H1 (cell line): ENCODE results near the gene URAD. TPM values are rescaled to one million over a fixed set of nuclear protein-coding genes. Genes with fewer than 3 reads are reported as not detected.

Experiments
- CTCF ChIA-PET: fragments of 300-600 bp; sonication (Branson Sonifier 250); formaldehyde crosslinking; loops from one replicate; lab custom pipeline; 2021; ENCODE audit not compliant: partially characterized antibody; lab: Charles Lee
- POLR2A ChIA-PET: fragments of 300-600 bp; sonication (Branson Sonifier 250); formaldehyde crosslinking; loops from one replicate; lab custom pipeline; 2021; ENCODE audit warnings: inconsistent platforms; ENCODE audit not compliant: partially characterized antibody; lab: Charles Lee
- DNase-seq, 2 experiments: peaks; one replicate each; pipeline versions ENCODE4 v3.0.0 to v3.0.0-alpha.2; 2010 to 2022; ENCODE audit warnings: low spot score in 2 of 2, low read depth in 1 of 2, mixed read lengths in 1 of 2
- FAIRE-seq: peaks from 2 replicates; lab custom pipeline; 2011; peaks lifted over from hg19 to GRCh38; lab: Jason Lieb, UNC
- H2AFZ ChIP-seq: 2 replicates; pipeline ENCODE4 v1.8.1; 2012; ENCODE audit warnings: low read length, inconsistent platforms
- H2AK5ac ChIP-seq: 2 replicates; pipeline ENCODE4 v1.6.1; 2013; ENCODE audit warnings: low read depth, low read length
- H2BK120ac ChIP-seq: replicated peaks from 2 replicates; pipeline ENCODE3; 2013; ENCODE audit warnings: low read depth, low read length, inconsistent platforms
- H2BK12ac ChIP-seq: 2 replicates; pipeline ENCODE4 v1.6.1; 2013; ENCODE audit warnings: low read depth, low read length
- H2BK15ac ChIP-seq: 2 replicates; pipeline ENCODE4 v1.6.1; 2013; ENCODE audit warnings: low read length
- H2BK20ac ChIP-seq: 2 replicates; pipeline ENCODE4 v1.6.1; 2013; ENCODE audit warnings: low read length
- H2BK5ac ChIP-seq: 2 replicates; pipeline ENCODE4 v1.6.1; 2013; ENCODE audit warnings: low read depth, low read length
- H3K14ac ChIP-seq: 2 replicates; pipeline ENCODE4 v1.6.1; 2013; ENCODE audit warnings: inconsistent platforms; ENCODE audit not compliant: insufficient read length
- H3K18ac ChIP-seq: 2 replicates; pipeline ENCODE4 v1.6.1; 2013; ENCODE audit warnings: low read length; ENCODE audit errors: extremely low read depth
- H3K23ac ChIP-seq: 2 replicates; pipeline ENCODE4 v1.6.1; 2013; ENCODE audit warnings: inconsistent platforms; ENCODE audit not compliant: insufficient read length
- H3K23me2 ChIP-seq: 2 replicates; pipeline ENCODE4 v1.6.1; 2013; ENCODE audit warnings: low read depth, low read length
- H3K27ac ChIP-seq: 2 replicates; pipeline ENCODE4 v1.6.1; 2011; ENCODE audit warnings: low read depth, low read length, inconsistent platforms
- H3K27me3 ChIP-seq, 4 experiments: replicated peaks in 1 of 4; 1 replicate in 1 of 4; 2 replicates in 3 of 4; pipeline versions ENCODE4 v1.6.1 to v1.8.1; 2011 to 2013; ENCODE audit warnings: low read length in 3 of 4, mild to moderate bottlenecking in 3 of 4, inconsistent platforms in 2 of 4, mixed read lengths in 2 of 4, moderate library complexity in 1 of 4; ENCODE audit not compliant: control insufficient read depth in 3 of 4, insufficient read depth in 3 of 4; ENCODE audit errors: extremely low read depth in 1 of 4
- H3K36me3 ChIP-seq, 4 experiments: 2 replicates each; pipeline versions ENCODE4 v1.6.1 to v1.8.1; 2011 to 2013; ENCODE audit warnings: mild to moderate bottlenecking in 4 of 4, low read length in 3 of 4, moderate library complexity in 2 of 4, control low read depth in 1 of 4, inconsistent platforms in 1 of 4; ENCODE audit not compliant: insufficient read depth in 4 of 4, control insufficient read depth in 2 of 4
- H3K4ac ChIP-seq: replicated peaks from 2 replicates; pipeline ENCODE3; 2013; ENCODE audit warnings: low read length, low read depth, mixed read lengths, inconsistent platforms; ENCODE audit not compliant: insufficient read length
- H3K4me1 ChIP-seq, 4 experiments: replicated peaks in 1 of 4; 1 replicate in 1 of 4; 2 replicates in 3 of 4; pipeline versions ENCODE4 v1.6.1 to v1.8.1; 2011 to 2013; ENCODE audit warnings: low read length in 3 of 4, inconsistent platforms in 2 of 4, mixed read lengths in 1 of 4; ENCODE audit not compliant: insufficient read depth in 4 of 4, control insufficient read depth in 3 of 4
- H3K4me2 ChIP-seq, 2 experiments: 2 replicates each; pipeline versions ENCODE4 v1.6.1 to v1.8.1; 2011 to 2013; ENCODE audit warnings: low read depth in 2 of 2, low read length in 2 of 2, control low read depth in 1 of 2, inconsistent platforms in 1 of 2, mild to moderate bottlenecking in 1 of 2; ENCODE audit not compliant: insufficient read depth in 1 of 2
- H3K4me3 ChIP-seq, 4 experiments: fragments of 200-600, 300-600 bp in 1 of 4; sonication (generic), shearing (Covaris generic), sonication (Bioruptor Twin) in 1 of 4; 2 replicates each; pipeline versions ENCODE4 v1.5.1 to v1.8.1; 2011 to 2016; ENCODE audit warnings: low read length in 4 of 4, low read depth in 3 of 4, control low read depth in 2 of 4, inconsistent platforms in 2 of 4, mild to moderate bottlenecking in 2 of 4, mixed read lengths in 1 of 4, moderate library complexity in 1 of 4; ENCODE audit not compliant: insufficient read depth in 2 of 4; ENCODE audit errors: extremely low read depth in 1 of 4
- H3K56ac ChIP-seq: replicated peaks from 2 replicates; pipeline ENCODE3; 2013; ENCODE audit warnings: low read depth, mild to moderate bottlenecking, mixed read lengths, low read length, inconsistent platforms; ENCODE audit not compliant: insufficient read length
- H3K79me1 ChIP-seq: 2 replicates; pipeline ENCODE4 v1.6.1; 2013; ENCODE audit warnings: low read depth, low read length, control low read depth
- H3K79me2 ChIP-seq, 2 experiments: 2 replicates each; pipeline versions ENCODE4 v1.6.1 to v1.8.1; 2012 to 2013; ENCODE audit warnings: low read length in 2 of 2, mild to moderate bottlenecking in 2 of 2, inconsistent platforms in 1 of 2; ENCODE audit not compliant: insufficient read depth in 2 of 2, control insufficient read depth in 1 of 2
- H3K9ac ChIP-seq, 4 experiments: replicated peaks in 1 of 4; 1 replicate in 1 of 4; 2 replicates in 3 of 4; pipeline versions ENCODE4 v1.6.1 to v1.8.1; 2011 to 2013; ENCODE audit warnings: low read depth in 3 of 4, low read length in 3 of 4, control low read depth in 2 of 4, mild to moderate bottlenecking in 2 of 4, moderate library complexity in 2 of 4, inconsistent platforms in 1 of 4; ENCODE audit errors: extremely low read depth in 1 of 4
- H3K9me3 ChIP-seq, 2 experiments: 2 replicates each; pipeline versions ENCODE4 v1.6.1 to v1.8.1; 2012 to 2013; ENCODE audit warnings: mild to moderate bottlenecking in 2 of 2, moderate library complexity in 2 of 2, control low read depth in 1 of 2, inconsistent platforms in 1 of 2, low read depth in 1 of 2, low read length in 1 of 2, mixed read lengths in 1 of 2; ENCODE audit not compliant: insufficient read depth in 2 of 2
- H4K20me1 ChIP-seq, 2 experiments: replicated peaks in 1 of 2; 2 replicates each; pipeline versions ENCODE3 to v1.8.1; 2011 to 2013; ENCODE audit warnings: inconsistent platforms in 2 of 2, low read length in 2 of 2, mild to moderate bottlenecking in 1 of 2; ENCODE audit not compliant: insufficient read depth in 2 of 2, control insufficient read depth in 1 of 2
- H4K5ac ChIP-seq: 2 replicates; pipeline ENCODE4 v1.6.1; 2013; ENCODE audit warnings: low read length, low read depth, mixed read lengths, inconsistent platforms; ENCODE audit not compliant: insufficient read length
- H4K8ac ChIP-seq: 2 replicates; pipeline ENCODE4 v1.8.0; 2013; ENCODE audit warnings: mild to moderate bottlenecking, moderate library complexity, low read length, inconsistent platforms; ENCODE audit not compliant: insufficient read depth; ENCODE audit errors: extremely low read depth
- H4K91ac ChIP-seq: replicated peaks from 2 replicates; pipeline ENCODE3; 2013; ENCODE audit warnings: low read length, mixed read lengths, inconsistent platforms; ENCODE audit not compliant: insufficient read length
- BACH1 ChIP-seq: IDR thresholded peaks from 2 replicates; pipeline ENCODE4 v1.6.1; 2012; ENCODE audit warnings: low read length, improper control_type of control experiment
- CHD1 ChIP-seq: IDR thresholded peaks from 2 replicates; pipeline ENCODE4 v1.6.1; 2012; ENCODE audit warnings: low read depth, low read length, improper control_type of control experiment
- CREB1 ChIP-seq: IDR thresholded peaks from 2 replicates; pipeline ENCODE4 v1.6.1; 2012; ENCODE audit warnings: inconsistent platforms
- CTBP2 ChIP-seq: IDR thresholded peaks from 2 replicates; pipeline ENCODE4 v1.7.0; 2011; ENCODE audit warnings: borderline replicate concordance, mild to moderate bottlenecking, moderate library complexity, mixed read lengths, low read length; ENCODE audit not compliant: insufficient read depth, insufficient read length
- NANOG ChIP-seq: IDR thresholded peaks from 2 replicates; pipeline ENCODE4 v1.6.1; 2011; ENCODE audit warnings: low read length, low read depth, mild to moderate bottlenecking, inconsistent platforms; ENCODE audit not compliant: insufficient read depth, poor library complexity, severe bottlenecking
- RBBP5 ChIP-seq: IDR thresholded peaks from 2 replicates; pipeline ENCODE4 v1.7.1; 2012; ENCODE audit warnings: low read depth, mild to moderate bottlenecking, inconsistent platforms, low read length, moderate library complexity, borderline replicate concordance
- RNF2 ChIP-seq: fragments of 200-900, 300-1000 bp; sonication (generic); IDR thresholded peaks from 2 replicates; pipeline ENCODE4 v1.7.1; 2016; ENCODE audit warnings: borderline replicate concordance, low read depth, mild to moderate bottlenecking, antibody characterized with exemption, low read length; ENCODE audit not compliant: poor library complexity, severe bottlenecking; ENCODE audit errors: missing control alignments
- TAF7 ChIP-seq: optimal IDR thresholded peaks from 2 replicates; pipeline ENCODE3; 2011; ENCODE audit warnings: low read depth, mild to moderate bottlenecking, inconsistent platforms, low read length, moderate library complexity, borderline replicate concordance
- TBP ChIP-seq: IDR thresholded peaks from 2 replicates; pipeline ENCODE4 v1.6.1; 2011; ENCODE audit warnings: low read depth, low read length, improper control_type of control experiment
- TEAD4 ChIP-seq: IDR thresholded peaks from 2 replicates; pipeline ENCODE4 v1.6.1; 2012; ENCODE audit warnings: low read depth, low read length, inconsistent platforms, mixed read lengths
- USF2 ChIP-seq: IDR thresholded peaks from 2 replicates; pipeline ENCODE4 v1.6.1; 2011; ENCODE audit warnings: low read length, improper control_type of control experiment
- WGBS, 2 experiments: shearing (Covaris generic) in 1 of 2; methylation state at CpG; one replicate each; pipeline versions ENCODE4 v1.1.6 to v1.1.7; 2013 to 2015; ENCODE audit warnings: low lambda C conversion rate in 2 of 2, mixed read lengths in 2 of 2, inconsistent platforms in 1 of 2, low coverage in 1 of 2, missing lambda C conversion rate in 1 of 2; ENCODE audit not compliant: insufficient replicate concordance in 2 of 2, insufficient coverage in 1 of 2, insufficient read length in 1 of 2; ENCODE audit errors: extremely low coverage in 1 of 2, missing lambda C conversion rate in 1 of 2; 5-methylcytosine and 5-hydroxymethylcytosine counted together
- polyA plus RNA-seq, 7 experiments: library from polyadenylated mRNA; depleted of rRNA in 3 of 7; stranded (reverse) in 5 of 7; unstranded in 2 of 7; fragments of >200 nt in 5 of 7; fragments of 200-250 nt in 2 of 7; gene quantifications; 1 replicate in 5 of 7; 2 replicates in 1 of 7; 4 replicates in 1 of 7; pipeline versions ENCODE4 v1.2.1 to v1.2.3, GENCODE V29; 2011 to 2013; ENCODE audit warnings: missing spikeins in 2 of 7, mixed read lengths in 2 of 7
- total RNA-seq: library from RNA; stranded (reverse); fragmentation: NEBNext Ultra II Directional; extraction: Animal tissue kit (Norgen Biotek cat#: 25700); gene quantifications from 2 replicates; pipeline ENCODE4 v1.2.1, GENCODE V29; 2021

URAD gene
- total and polyA plus RNA-seq, 2 of the 8 experiments (the other 6 are each of a cell fraction or from before 2014, with no cell fraction given), result not detected

GRCh38 chr13:27964741-27965323 is 23.7 kb downstream of the URAD start:
- Histone ChIP-seq H3K14ac (no peak overlapping the region), H2BK12ac (0 out of 2 replicates have a peak overlapping the region, but pooled peaks have one; percentile 52), H3K9me3 (no peaks in the 10 kb centered on the region), H3K56ac (no peak overlapping the region), H2AFZ (no peak overlapping the region), H3K4me3 (no peak overlapping the region), H2BK120ac (no peak overlapping the region), H2AK5ac (no peak overlapping the region), H3K36me3 (peaks cover 0 to 8% (median 0%) of the 10 kb centered on the region in 4 experiments; a peak in 1 of 8 replicates), H2BK5ac (no peak overlapping the region), H3K4me1 (peaks cover 15 to 53% (median 30%) of the 10 kb centered on the region in 4 experiments; a peak in 6 of 7 replicates), H3K27ac (no peak overlapping the region), H2BK15ac (no peak overlapping the region), H4K20me1 (peaks cover 22 to 39% of the 10 kb centered on the region in 2 experiments), H4K5ac (no peak overlapping the region), H3K4ac (no peak overlapping the region), H3K79me2 (no peaks in the 10 kb centered on the region), H4K91ac (no peak overlapping the region), H3K23me2 (peaks cover 9% of the 10 kb centered on the region; the same call in 1 of the 2 replicates), H3K4me2 (no peak overlapping the region), H3K9ac (no peak overlapping the region), H4K8ac (no peak overlapping the region), H3K79me1 (no peaks in the 10 kb centered on the region), H2BK20ac (no peak overlapping the region), H3K18ac (no peak overlapping the region), H3K27me3 (peaks cover 91 to 100% (median 97%) of the 10 kb centered on the region in 4 experiments), H3K23ac (no peak overlapping the region)
- 27% methylated on average over 12 of the region's 15 CpGs; no CpG with 5 or more reads in 1 of the 2 experiments for WGBS, 2 experiments
- FAIRE-seq (no peak), DNase-seq (no peak)
- POLR2A ChIA-PET, result interaction anchor here (0.6 to 5.6 kb wide), 4 partner anchors 11 to 54 kb away, joined by 3 to 31 read pairs (median 5); no protein-coding TSS in a partner anchor
- CTCF ChIA-PET, result interaction anchor here (0.5 to 19.7 kb wide), 10 partner anchors 10 to 589 kb away, joined by 3 to 283 read pairs (median 4); partner anchors contain the start of genes CDX2 and URAD
- no peak for TF ChIP-seq NANOG
- TF ChIP-seq TEAD4, result no peak
- TF ChIP-seq RBBP5, result no peak
- no peak for TF ChIP-seq TAF7
- TF ChIP-seq USF2, result no peak
- TF ChIP-seq CREB1, result no peak
- no peak for TF ChIP-seq CTBP2
- no peak for TF ChIP-seq CHD1
- TF ChIP-seq BACH1, result no peak
- peak; percentile 51 for TF ChIP-seq RNF2
- no peak for TF ChIP-seq TBP
